ENCODE measurements around the gene GNAQ. TPM values are rescaled to one million over a fixed set of nuclear protein-coding genes. Genes with fewer than 3 reads are reported as not detected.
"Not testable (repeated sequence)": the region's sequence is repeated elsewhere in the genome, so short reads cannot be mapped to it uniquely, and the experiment has no call there.

GNAQ gene
- total RNA-seq, 1 experiment from 2014 or later = 38.2 TPM

DNA sequence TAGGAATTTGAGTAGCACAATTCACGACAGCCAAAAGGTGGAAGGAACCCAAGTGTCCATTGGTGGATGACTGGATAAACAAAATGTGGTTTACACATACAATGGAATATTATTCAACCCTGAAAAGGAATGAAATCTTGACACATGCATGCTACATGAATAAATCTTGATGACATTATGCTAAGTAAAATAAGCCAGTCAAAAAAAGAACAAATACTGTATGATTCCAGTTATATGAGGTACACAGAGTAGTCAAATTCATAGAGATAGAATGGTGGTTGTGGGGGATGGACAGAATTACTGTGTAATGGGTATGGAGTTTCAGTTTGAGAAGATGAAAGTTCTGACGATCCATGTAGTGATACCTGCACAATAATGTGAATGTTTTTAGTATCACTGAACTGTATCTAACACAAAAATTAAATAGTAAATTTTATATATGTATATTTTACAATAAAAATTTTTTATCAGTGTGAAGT lies 265.8 kb downstream of the GNAQ start:
- no peak overlapping the region for H3K4me3 Mint-ChIP-seq (ENCODE audit: unreplicated experiment)
- no peak for DNase-seq (ENCODE audit: unreplicated experiment)
- no TSS peak for BruUV-seq (replicated peaks)
- no peaks in the 10 kb centered on the region for H3K27me3 Mint-ChIP-seq (ENCODE audit: insufficient read depth, unreplicated experiment)
- H3K27ac Mint-ChIP-seq (ENCODE audit: low read depth, unreplicated experiment) = no peak overlapping the region
- intact Hi-C loops (cut with micrococcal nuclease) = loop anchor here (5.0 kb wide), 1 partner anchor 309 kb away; no protein-coding TSS in a partner anchor
- TF ChIP-seq, protein P1, sequence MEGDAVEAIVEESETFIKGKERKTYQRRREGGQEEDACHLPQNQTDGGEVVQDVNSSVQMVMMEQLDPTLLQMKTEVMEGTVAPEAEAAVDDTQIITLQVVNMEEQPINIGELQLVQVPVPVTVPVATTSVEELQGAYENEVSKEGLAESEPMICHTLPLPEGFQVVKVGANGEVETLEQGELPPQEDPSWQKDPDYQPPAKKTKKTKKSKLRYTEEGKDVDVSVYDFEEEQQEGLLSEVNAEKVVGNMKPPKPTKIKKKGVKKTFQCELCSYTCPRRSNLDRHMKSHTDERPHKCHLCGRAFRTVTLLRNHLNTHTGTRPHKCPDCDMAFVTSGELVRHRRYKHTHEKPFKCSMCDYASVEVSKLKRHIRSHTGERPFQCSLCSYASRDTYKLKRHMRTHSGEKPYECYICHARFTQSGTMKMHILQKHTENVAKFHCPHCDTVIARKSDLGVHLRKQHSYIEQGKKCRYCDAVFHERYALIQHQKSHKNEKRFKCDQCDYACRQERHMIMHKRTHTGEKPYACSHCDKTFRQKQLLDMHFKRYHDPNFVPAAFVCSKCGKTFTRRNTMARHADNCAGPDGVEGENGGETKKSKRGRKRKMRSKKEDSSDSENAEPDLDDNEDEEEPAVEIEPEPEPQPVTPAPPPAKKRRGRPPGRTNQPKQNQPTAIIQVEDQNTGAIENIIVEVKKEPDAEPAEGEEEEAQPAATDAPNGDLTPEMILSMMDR (IDR thresholded peaks at IDR 0.05; ENCODE audit: unreplicated experiment) = no peak
- ChIA-PET POLR2A (no interaction called here), CTCF (interaction anchor here (0.7 to 2.4 kb wide), 9 partner anchors 8 to 332 kb away, joined by 3 to 16 read pairs (median 8); no protein-coding TSS in a partner anchor)
- no peaks in the 10 kb centered on the region for H3K4me1 Mint-ChIP-seq (ENCODE audit: insufficient read depth, unreplicated experiment)
- H3K9me3 Mint-ChIP-seq (ENCODE audit: unreplicated experiment) = no peaks in the 10 kb centered on the region
- peaks cover under 1% of the 10 kb centered on the region for H3K36me3 Mint-ChIP-seq (ENCODE audit: insufficient read depth, unreplicated experiment)

DNA sequence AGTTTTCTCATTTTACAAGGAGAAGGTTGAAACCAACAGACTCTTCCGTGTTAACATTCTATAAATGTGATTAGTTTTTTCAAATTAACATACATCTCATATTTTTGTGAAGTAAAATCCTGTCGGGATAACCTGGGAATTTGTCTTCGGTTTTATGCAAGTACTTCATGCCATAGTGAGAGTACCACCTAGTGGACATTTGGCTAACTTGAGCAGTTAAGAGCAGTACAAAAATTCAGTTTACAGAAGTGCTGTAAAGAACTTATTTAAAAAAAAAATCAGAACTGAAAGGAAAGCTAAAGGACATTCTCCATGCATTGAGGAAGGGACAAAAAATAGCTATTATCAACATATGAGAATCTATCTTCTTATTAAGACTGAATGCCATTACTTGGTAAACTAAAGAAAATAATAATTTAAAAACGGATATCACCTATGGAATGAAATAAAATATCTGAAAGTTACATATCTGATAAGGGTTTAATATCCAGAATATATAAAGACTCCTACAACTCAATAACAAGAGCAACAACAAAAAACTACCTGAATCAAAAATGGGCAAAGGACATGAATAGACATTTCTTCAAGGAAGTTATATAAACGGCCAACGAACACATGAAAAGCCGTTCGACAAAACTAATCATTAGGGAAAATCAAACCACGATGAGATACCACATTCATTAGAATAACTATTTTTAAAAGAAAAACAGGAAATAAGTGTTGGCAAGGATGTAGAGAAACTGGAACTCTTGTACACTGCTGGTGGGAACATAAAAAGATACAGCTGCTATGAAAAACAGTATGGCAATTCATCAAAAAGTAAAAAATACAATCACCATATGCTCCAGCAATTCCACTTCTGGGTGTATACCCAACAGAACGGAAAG lies 266.5 kb downstream of the GNAQ start:
- BruUV-seq (replicated peaks) = no TSS peak
- Mint-ChIP-seq H3K36me3 (ENCODE audit: insufficient read depth, unreplicated experiment) (no peaks in the 10 kb centered on the region), H3K27ac (ENCODE audit: low read depth, unreplicated experiment) (no peak overlapping the region), H3K4me1 (ENCODE audit: insufficient read depth, unreplicated experiment) (no peaks in the 10 kb centered on the region), H3K27me3 (ENCODE audit: insufficient read depth, unreplicated experiment) (no peaks in the 10 kb centered on the region), H3K4me3 (ENCODE audit: unreplicated experiment) (no peak overlapping the region), H3K9me3 (ENCODE audit: unreplicated experiment) (no peaks in the 10 kb centered on the region)
- DNase-seq (ENCODE audit: unreplicated experiment) = peak; percentile 40
- ChIA-PET CTCF (interaction anchor here (0.6 to 2.4 kb wide), 22 partner anchors 8 to 1255 kb away, joined by 3 to 16 read pairs (median 4); no protein-coding TSS in a partner anchor), POLR2A (interaction anchor here (0.7 kb wide), 1 partner anchor 17 kb away, joined by 3 read pairs; no protein-coding TSS in a partner anchor)
- intact Hi-C loops (cut with micrococcal nuclease) = loop anchor here (5.0 kb wide), 1 partner anchor 308 kb away; no protein-coding TSS in a partner anchor
- TF ChIP-seq, protein P1 (IDR thresholded peaks at IDR 0.05; ENCODE audit: unreplicated experiment) = peak; percentile 41

DNA sequence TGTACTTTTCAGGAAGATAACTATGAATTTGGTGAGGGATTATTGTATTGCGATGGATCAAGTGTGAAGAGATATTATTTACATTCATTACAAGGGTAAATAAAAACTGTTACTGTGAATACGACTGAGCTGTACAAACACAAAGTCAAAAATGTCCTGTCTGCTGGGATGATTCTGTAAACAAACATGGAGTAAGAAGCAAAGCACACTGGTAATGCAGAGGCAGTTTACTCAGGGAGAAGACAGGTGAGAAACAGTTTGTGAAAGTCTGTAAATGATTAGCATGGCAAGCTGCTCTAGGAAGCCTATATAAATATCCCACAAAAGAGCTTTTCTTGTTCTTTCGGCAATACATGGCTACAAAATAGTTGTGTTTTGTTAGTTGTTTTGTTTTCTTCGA lies 268.0 kb downstream of the GNAQ start:
- ChIA-PET CTCF (interaction anchor here (0.6 to 1.3 kb wide), 11 partner anchors 10 to 330 kb away, joined by 3 to 7 read pairs (median 4); no protein-coding TSS in a partner anchor), POLR2A (no interaction called here)
- H3K36me3 Mint-ChIP-seq (ENCODE audit: insufficient read depth, unreplicated experiment) = no peaks in the 10 kb centered on the region
- H3K4me1 Mint-ChIP-seq (ENCODE audit: insufficient read depth, unreplicated experiment) = no peaks in the 10 kb centered on the region
- no TSS peak for BruUV-seq (replicated peaks)
- no peak overlapping the region for H3K27ac Mint-ChIP-seq (ENCODE audit: low read depth, unreplicated experiment)
- intact Hi-C loops (cut with micrococcal nuclease) = no loop called here
- H3K9me3 Mint-ChIP-seq (ENCODE audit: unreplicated experiment) = no peaks in the 10 kb centered on the region
- H3K4me3 Mint-ChIP-seq (ENCODE audit: unreplicated experiment) = no peak overlapping the region
- no peak for DNase-seq (ENCODE audit: unreplicated experiment)
- TF ChIP-seq, protein P1 (IDR thresholded peaks at IDR 0.05; ENCODE audit: unreplicated experiment) = no peak
- no peaks in the 10 kb centered on the region for H3K27me3 Mint-ChIP-seq (ENCODE audit: insufficient read depth, unreplicated experiment)

DNA sequence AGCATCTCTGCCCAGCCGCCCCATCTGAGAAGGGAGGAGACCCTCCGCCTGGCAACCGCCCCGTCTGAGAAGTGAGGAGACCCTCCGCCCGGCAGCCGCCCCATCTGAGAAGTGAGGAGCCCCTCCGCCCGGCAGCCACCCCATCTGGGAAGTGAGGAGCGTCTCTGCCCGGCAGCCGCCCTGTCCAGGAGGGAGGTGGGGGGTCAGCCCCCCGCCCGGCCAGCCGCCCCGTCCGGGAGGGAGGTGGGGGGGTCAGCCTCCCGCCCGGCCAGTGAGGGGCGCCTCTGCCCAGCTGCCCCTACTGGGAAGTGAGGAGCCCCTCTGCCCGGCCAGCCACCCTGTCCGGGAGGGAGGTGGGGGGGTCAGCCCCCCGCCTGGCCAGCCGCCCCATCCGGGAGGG lies 270.7 kb downstream of the GNAQ start:
- H3K27ac Mint-ChIP-seq (ENCODE audit: low read depth, unreplicated experiment); CTCF ChIA-PET; BruUV-seq (replicated peaks); H3K4me3 Mint-ChIP-seq (ENCODE audit: unreplicated experiment); H3K4me1 Mint-ChIP-seq (ENCODE audit: insufficient read depth, unreplicated experiment); DNase-seq (ENCODE audit: unreplicated experiment); H3K9me3 Mint-ChIP-seq (ENCODE audit: unreplicated experiment); intact Hi-C loops (cut with micrococcal nuclease); H3K36me3 Mint-ChIP-seq (ENCODE audit: insufficient read depth, unreplicated experiment); POLR2A ChIA-PET; H3K27me3 Mint-ChIP-seq (ENCODE audit: insufficient read depth, unreplicated experiment): not testable (repeated sequence)

Data from MCF 10A (cell line).